Measurements from ENCODE around the gene ULK3.

- TF ChIP-seq CTCF (IDR thresholded peaks at IDR 0.05; ENCODE audit: extremely low read depth in 1 of 2, insufficient read depth in 1 of 2, low read depth in 1 of 2, low read length in 2 of 2) (no peak), POLR2A (IDR thresholded peaks at IDR 0.05; ENCODE audit: low read depth, low read length) (no peak), POLR2AphosphoS5 (IDR thresholded peaks at IDR 0.05; ENCODE audit: insufficient read depth, low read depth, low read length) (no peak)
Measured at GRCh38 chr15:74809956-74810355, 33.0 kb downstream of the ULK3 start.

Data from endothelial cell of umbilical vein (primary cell).